HepG2 (cell line): ENCODE data around the gene KCNJ5.

ENCODE experiments used
- CTCF ChIP-seq: sonication (generic); formaldehyde crosslinking; IDR thresholded peaks from 2 replicates; pipeline ENCODE4 v1.5.0; 2020; ENCODE audit warnings: mild to moderate bottlenecking, missing genetic modification reagents, moderate library complexity
- GABPA ChIP-seq, 2 experiments: IDR thresholded peaks; 2 replicates each; pipeline ENCODE4 v1.6.1; 2011 to 2016; ENCODE audit warnings: low read depth in 2 of 2, low read length in 1 of 2, missing biosample characterization in 1 of 2, missing genetic modification characterization in 1 of 2
- PREB ChIP-seq: sonication (generic); formaldehyde crosslinking; IDR thresholded peaks from 2 replicates; pipeline ENCODE4 v1.4.0; 2020; ENCODE audit warnings: missing genetic modification reagents
- REST ChIP-seq, 2 experiments: IDR thresholded peaks; 2 replicates each; pipeline ENCODE4 v1.6.1; 2011 to 2012; ENCODE audit warnings: low read length in 2 of 2, borderline replicate concordance in 1 of 2, low read depth in 1 of 2, mild to moderate bottlenecking in 1 of 2, moderate library complexity in 1 of 2
- SRSF9 ChIP-seq: fragments of 200-400 bp; formaldehyde crosslinking; IDR thresholded peaks from 2 replicates; pipeline ENCODE4 v1.6.1; 2018; ENCODE audit warnings: borderline replicate concordance, mild to moderate bottlenecking, low read depth, low read length; ENCODE audit not compliant: insufficient read depth, poor library complexity, severe bottlenecking
- ZNF776 ChIP-seq: sonication (generic); formaldehyde crosslinking; IDR thresholded peaks from 2 replicates; pipeline ENCODE4 v1.4.0; 2020; ENCODE audit warnings: mild to moderate bottlenecking, missing genetic modification reagents

- TF ChIP-seq GABPA (IDR thresholded peaks at IDR 0.05; ENCODE audit: low read depth, low read length), result no peak
- TF ChIP-seq GABPA (CRISPR knock-in tag; IDR thresholded peaks at IDR 0.05; ENCODE audit: low read depth), result no peak
- TF ChIP-seq CTCF (CRISPR knock-in tag), result no peak
- TF ChIP-seq REST (IDR thresholded peaks at IDR 0.05; ENCODE audit: borderline replicate concordance in 1 of 2, low read depth in 1 of 2, low read length in 2 of 2), result no peak
- TF ChIP-seq SRSF9, result no peak
- TF ChIP-seq ZNF776, result no peak
- no peak for TF ChIP-seq PREB (CRISPR knock-in tag)
These were observed 66.0 kb downstream of the KCNJ5 start for GRCh38 chr11:128957202-128957482.
